ENCODE measurements around the gene APOF. TPM values are rescaled to one million over a fixed set of nuclear protein-coding genes. Genes with fewer than 3 reads are reported as not detected.

The APOF gene
- total and polyA plus RNA-seq, 10 of the 15 experiments (the other 5 are each of a cell fraction or from before 2014, with no cell fraction given), result 0.04 to 0.19 (median 0.11) TPM; not detected in 5

- peak; percentile 99 for TF ChIP-seq RELB (IDR thresholded peaks at IDR 0.05; ENCODE audit: low read depth)
- no peak; the same call in none of the 2 replicates for TF ChIP-seq POLR2AphosphoS2 (IDR thresholded peaks at IDR 0.05; ENCODE audit: low read depth, low read length)
- TF ChIP-seq ZNF24 (IDR thresholded peaks at IDR 0.05), result no peak
- TF ChIP-seq TCF3 (IDR thresholded peaks at IDR 0.05; ENCODE audit: borderline replicate concordance, insufficient read depth, low read depth, low read length), result peak; percentile 17; the same call in 1 of the 2 replicates
- TF ChIP-seq USF1 (IDR thresholded peaks at IDR 0.05; ENCODE audit: borderline replicate concordance, extremely low read length, insufficient read depth, low read depth, low read length), result no peak
- no peak for TF ChIP-seq TCF7 (IDR thresholded peaks at IDR 0.05; ENCODE audit: borderline replicate concordance)
- peak; percentile 69 for TF ChIP-seq MTA2 (IDR thresholded peaks at IDR 0.05; ENCODE audit: low read depth)
- TF ChIP-seq SIN3A (IDR thresholded peaks at IDR 0.05; ENCODE audit: low read depth, low read length), result no peak
- no peak for TF ChIP-seq WRNIP1 (IDR thresholded peaks at IDR 0.05; ENCODE audit: borderline replicate concordance, low read depth, low read length)
- TF ChIP-seq RAD21 (IDR thresholded peaks at IDR 0.05; ENCODE audit: insufficient read depth, low read depth, low read length), result peak; percentile 33; the same call in 1 of the 2 replicates
- peak; percentile 73 for TF ChIP-seq TAF1 (IDR thresholded peaks at IDR 0.05; ENCODE audit: borderline replicate concordance, low read depth, low read length)
- no peak for TF ChIP-seq ZNF207 (IDR thresholded peaks at IDR 0.05; ENCODE audit: borderline replicate concordance)
- TF ChIP-seq SMC3 (IDR thresholded peaks at IDR 0.05; ENCODE audit: borderline replicate concordance, low read length), result no peak
- peak; percentile 94 for TF ChIP-seq POLR2AphosphoS5 (IDR thresholded peaks at IDR 0.05; ENCODE audit: low read length)
- peak; percentile 13; the same call in 1 of the 2 replicates for TF ChIP-seq ATF3 (IDR thresholded peaks at IDR 0.05; ENCODE audit: borderline replicate concordance, extremely low read depth, low read depth, low read length)
- no peak for TF ChIP-seq STAT1 (conservative IDR thresholded peaks at IDR 0.05)
- no peak for TF ChIP-seq SIX5 (IDR thresholded peaks at IDR 0.05; ENCODE audit: low read depth, low read length, severe bottlenecking)
- TF ChIP-seq ZNF217 (IDR thresholded peaks at IDR 0.05), result no peak; the same call in 1 of the 2 replicates
- TF ChIP-seq TCF12 (IDR thresholded peaks at IDR 0.05; ENCODE audit: low read depth, low read length), result peak; percentile 32; the same call in 1 of the 2 replicates
- TF ChIP-seq E2F4 (IDR thresholded peaks at IDR 0.05; ENCODE audit: low read depth, low read length), result peak; percentile 68; the same call in 1 of the 2 replicates
- peak; percentile 59; the same call in 1 of the 2 replicates for TF ChIP-seq GATAD2B (conservative IDR thresholded peaks at IDR 0.05; ENCODE audit: low read depth)
- TF ChIP-seq RCOR1 (conservative IDR thresholded peaks at IDR 0.05; ENCODE audit: low read depth, low read length), result no peak
- no peak for TF ChIP-seq CBX3 (IDR thresholded peaks at IDR 0.05; ENCODE audit: borderline replicate concordance, low read depth)
- TF ChIP-seq CEBPB (IDR thresholded peaks at IDR 0.05; ENCODE audit: borderline replicate concordance in 1 of 2, low read depth in 2 of 2, low read length in 2 of 2), result no peak
- TF ChIP-seq RB1 (IDR thresholded peaks at IDR 0.05; ENCODE audit: borderline replicate concordance), result no peak; the same call in 1 of the 2 replicates
Measured at GRCh38 chr12:56333679-56334489, 28.8 kb downstream of the APOF start, which contains the start of gene PAN2 (continued).
